Measurements from ENCODE around the gene GXYLT1.
"Not testable (repeated sequence)": the region's sequence is repeated elsewhere in the genome, so short reads cannot be mapped to it uniquely, and the experiment has no call there.

Gene GXYLT1

DNA sequence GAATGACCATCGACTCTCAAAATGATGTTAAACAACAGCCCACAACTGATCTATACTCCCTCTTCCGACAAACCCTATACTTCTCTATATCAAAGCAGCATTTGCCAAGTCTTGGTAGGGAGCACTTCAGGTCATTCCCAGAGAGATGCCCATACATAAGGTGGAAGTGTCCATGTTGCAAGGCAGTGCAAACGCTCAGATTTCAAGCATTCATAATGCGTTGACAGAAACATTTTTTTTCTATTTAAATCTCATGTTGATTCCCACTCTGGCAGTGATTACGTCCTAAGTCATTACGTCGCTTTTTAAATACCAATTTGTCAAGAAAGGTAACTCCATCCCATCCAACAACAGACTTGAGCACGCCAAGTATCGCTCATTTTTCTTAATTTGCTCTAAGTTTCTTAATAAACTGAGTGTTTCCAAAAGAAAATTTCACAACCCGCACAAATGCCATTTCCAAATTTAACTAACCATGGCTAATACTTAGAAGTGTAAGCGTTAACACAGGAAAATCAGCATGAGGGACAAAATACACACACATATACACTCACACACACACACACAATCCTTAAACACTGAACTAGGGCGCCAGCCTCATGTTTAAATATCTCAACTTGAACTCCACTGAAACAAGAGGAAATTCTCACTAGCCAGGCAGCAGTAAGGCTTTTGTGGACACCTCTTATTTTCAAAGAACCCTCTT, 1.1 kb downstream of the GXYLT1 start:
- DNase-seq = no peak

DNA sequence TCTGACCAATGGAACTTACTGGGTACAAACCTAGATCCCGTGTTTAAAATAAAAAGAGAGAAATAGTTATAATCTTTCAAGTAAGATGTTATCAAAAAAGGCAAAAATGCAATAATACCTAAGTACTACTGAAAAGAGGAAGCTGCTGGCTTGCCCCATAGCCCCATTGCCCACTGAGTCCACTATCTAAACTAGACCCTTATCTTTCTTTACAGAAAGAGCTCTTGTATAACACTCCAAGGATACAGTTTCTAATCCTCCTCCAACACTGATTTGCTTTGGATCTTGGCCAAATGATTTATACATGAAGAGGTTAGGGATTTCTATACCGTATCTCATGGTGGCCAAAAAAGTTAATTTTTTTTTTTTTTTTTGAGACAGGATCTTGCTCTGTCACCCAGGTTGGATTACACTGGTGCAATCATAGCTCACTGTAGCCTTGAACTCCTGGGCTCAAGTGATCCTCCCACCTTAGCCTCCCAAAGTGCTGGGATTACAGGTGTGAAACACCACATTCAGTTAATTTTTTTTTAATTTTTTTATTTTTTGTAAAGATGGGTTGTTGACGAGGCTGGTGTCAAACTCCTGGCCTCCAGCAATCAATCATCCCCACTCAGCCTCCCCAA, 2.6 kb downstream of the GXYLT1 start:
- DNase-seq = no peak

DNA sequence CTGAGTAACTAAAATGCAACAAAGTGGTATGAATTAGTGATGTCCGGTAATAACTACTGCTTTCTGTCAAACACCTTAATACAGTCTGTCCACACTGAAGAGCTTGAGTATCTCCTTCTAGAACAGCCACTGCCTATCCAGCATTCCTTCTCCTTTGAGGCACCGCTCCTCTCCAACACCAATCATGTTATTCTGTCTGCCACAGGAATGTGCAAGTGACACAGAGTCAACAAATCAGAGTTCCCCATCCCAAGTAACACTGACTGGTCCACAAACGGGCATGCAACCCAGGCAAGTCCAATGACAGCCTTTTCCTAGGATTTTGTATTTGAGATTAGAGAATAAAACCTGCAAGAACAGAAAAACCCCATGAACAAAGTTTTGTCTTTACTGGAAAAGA, 3.8 kb downstream of the GXYLT1 start:
- DNase-seq = no peak

DNA sequence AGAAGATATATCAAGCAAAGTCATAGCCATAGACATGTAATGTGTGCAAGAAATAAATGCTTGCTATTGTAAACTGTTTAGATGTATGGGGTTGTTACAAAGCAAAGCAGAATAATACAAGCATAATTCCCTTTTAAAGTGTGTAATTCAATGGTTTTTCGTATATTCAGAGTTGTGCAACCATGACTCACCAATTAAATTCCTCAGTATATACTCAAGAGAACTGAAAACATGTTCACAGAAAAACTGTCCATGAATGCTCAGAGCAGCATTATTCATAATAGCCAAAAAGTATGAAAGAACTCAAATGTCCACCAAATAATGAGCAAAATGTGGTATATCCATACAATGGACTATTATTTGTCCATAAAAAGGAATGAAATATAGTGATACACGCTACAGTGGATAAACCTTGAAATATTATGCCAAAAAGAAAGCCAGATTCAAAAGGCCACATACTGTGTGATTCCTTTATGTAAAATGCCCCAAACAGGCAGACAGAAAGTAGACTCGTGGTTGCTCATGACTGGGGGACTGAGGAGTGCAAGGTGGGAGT, 9.3 kb downstream of the GXYLT1 start:
- no peak for DNase-seq

DNA sequence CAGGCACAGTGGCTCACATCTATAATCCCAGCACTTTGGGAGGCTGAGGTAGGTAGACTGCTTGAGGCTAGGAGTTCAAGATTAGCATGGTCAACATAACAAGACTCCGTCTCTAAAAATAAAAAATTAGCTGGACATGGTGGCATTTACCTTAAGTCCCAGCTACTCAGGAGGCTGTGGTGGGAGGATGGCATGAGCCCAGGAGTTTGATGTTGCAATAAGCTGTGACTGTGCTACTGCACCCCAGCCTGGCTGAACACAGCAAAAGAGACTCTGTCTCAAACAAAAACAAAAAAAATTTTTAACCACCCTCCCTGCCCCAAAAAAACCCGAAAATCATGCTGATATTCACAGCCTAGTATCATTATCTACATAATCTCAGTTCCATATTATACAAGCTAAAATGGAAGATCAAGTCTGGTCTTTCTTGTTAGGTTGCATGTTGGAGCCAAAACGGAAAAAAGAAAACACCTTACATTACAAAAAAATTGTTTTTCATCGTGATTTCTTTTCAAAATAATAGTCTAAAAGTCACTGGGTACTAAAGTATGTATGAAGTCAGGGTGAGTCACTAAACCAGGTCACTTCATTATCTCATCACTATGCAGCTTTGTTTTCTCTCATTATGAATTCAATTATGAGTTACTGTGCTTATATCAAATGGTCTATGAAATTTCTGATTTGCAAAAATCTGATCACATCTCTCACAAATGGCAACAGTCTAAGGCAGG, 13.8 kb downstream of the GXYLT1 start:
- no peak for DNase-seq

DNA sequence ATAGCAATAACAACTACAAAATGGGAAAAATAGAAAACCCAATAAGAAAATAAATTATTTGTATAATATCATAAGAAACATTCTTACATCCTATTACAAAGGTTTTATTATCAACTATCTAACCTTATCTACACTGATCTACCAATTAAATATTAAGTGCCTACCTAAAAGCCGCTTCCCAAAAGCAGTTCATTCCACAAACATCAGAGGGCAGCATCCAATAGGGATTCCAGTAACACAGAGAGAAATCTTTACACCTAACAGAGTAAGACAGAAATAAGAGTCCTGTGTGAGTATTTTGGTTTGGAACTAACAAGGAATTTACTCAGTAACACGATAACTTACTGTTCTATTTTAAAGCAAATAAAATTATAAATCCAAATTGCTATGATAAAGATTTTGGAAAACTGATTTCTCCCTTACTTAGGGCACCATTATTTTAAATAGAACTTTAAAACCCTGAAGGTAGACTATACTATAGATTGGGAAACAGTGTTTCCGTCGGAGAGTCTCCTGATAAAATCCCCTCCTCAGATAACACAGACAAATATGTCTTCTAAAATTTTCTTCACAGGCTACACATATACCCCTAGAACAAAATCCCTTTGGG, 15.0 kb downstream of the GXYLT1 start:
- DNase-seq = no peak

DNA sequence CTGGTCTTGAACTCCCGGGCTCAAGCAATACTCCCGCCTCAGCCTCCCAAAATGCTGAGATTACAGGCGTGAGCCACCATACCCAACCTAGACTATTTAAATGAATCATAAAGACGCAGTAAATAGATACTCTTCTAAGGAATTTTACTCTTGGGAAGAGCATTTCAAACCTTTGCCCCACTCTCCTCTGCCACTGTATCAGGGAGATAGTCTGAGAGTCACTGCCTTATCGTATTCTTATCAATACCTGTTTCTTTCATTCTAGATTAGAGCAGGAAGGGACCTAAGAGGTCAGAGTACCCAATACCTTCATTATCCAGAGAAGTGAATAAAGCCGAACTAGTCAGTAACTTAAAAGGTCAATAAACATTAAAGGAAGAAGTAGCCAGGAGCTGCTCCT, 15.8 kb downstream of the GXYLT1 start:
- DNase-seq = no peak

DNA sequence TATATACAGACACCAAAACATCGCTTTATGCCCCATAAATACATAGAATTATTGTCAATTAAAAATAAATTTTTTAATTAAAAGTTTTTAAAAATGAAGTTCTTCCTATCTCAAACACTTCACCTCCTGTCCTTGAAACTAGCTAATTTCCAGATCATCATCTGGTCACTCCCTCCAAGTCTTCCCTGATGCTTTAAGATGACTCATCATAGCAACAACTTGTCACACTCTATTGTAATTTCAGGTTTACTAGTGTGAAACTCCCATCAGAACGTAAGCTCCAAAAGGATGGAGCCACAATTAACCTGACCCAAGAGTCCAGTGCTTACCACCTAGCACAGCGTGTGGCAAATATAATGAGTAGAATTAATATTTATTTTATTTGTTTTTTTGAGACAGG, 16.3 kb downstream of the GXYLT1 start:
- no peak for DNase-seq

DNA sequence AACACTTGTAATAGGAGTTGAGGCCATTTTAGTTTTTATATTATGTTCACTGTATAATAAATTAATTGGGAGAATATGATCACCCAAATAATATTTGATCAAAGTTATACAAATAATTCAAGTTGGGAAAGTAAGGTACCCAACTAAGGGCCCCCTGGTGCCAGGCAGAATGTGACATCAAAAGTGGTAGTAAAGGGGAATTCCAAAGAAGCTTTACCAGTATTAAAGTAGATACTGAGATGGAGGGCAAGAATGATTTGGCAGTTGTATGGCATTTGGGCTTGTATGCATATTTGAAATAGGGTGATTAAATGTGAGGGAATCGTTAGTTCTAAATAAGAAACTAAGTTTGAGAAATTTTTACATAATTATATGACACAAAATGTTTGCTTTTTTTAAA, 17.7 kb downstream of the GXYLT1 start:
- DNase-seq = no peak

DNA sequence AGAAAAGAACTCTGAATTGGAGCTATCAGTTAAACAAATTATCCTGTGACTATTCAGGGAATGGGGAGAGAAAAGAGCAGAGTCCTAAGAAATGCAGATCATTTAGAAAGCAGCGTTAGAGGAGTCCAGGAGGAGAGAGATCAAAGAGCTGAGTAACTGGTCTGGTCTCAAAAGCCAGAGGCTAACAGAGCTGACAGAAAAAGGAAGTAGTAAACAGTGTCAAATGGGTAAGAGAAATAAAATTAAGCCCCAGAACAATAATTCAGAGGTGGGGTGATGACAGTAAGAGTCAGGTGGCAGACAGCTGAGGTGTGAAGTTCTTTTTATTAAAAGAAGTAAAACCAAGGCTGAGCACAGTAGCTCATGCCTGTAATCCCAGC, 19.3 kb downstream of the GXYLT1 start:
- DNase-seq = no peak

DNA sequence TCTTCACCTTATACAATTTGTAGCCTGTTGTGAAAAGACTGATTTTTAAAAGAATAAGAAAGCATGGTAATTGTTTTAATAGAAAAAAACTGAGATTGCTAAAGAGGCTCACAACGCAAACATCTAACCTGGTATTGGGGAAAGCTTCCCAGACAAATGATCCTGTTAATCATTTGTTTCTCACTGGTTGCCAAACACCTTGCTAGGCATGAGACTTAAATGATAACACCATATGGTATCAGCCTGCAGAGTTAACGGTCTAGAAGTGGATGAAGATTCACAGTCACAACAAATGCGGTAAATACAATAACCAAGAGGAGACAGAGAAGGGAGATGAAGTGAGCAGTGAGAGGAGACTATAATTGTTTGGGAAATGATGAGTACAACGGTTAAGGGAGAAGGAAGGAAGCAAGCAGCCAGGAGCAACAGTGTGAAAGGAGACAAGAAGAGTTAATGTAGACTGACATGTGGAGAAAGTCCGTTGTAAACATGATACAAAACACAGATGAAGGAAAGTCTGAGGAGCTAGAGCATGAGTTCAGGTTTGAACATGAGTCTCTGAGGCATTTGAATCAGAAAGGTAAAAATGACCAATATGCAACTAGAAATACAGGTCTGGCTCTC, 19.8 kb downstream of the GXYLT1 start:
- no peak for DNase-seq

DNA sequence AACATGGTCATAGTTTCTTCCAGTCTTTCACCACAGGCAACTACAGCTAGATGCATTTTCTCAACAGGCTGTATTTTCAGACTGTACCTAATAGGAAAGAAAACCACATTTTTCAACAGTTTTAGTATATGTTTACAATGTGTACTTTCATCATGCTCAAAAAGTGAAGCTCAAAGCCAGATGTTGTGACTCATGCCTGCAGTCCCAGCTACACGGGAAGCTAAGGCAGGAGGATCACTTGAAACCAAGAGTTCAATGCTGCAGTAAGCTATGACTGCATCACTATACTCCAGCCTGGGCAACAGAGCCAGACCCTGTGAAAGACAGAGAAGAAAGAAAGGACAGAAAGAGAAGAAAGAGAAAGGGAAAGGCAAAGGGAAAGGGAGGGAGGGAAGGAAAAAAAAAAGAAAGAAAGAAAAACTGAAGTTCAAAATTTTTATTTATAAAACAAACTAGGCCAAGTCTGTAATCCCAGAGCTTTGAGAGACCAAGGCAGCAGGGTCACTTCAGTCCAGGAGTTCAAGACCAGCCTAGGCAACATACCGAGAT, 25.5 kb downstream of the GXYLT1 start:
- DNase-seq = no peak

DNA sequence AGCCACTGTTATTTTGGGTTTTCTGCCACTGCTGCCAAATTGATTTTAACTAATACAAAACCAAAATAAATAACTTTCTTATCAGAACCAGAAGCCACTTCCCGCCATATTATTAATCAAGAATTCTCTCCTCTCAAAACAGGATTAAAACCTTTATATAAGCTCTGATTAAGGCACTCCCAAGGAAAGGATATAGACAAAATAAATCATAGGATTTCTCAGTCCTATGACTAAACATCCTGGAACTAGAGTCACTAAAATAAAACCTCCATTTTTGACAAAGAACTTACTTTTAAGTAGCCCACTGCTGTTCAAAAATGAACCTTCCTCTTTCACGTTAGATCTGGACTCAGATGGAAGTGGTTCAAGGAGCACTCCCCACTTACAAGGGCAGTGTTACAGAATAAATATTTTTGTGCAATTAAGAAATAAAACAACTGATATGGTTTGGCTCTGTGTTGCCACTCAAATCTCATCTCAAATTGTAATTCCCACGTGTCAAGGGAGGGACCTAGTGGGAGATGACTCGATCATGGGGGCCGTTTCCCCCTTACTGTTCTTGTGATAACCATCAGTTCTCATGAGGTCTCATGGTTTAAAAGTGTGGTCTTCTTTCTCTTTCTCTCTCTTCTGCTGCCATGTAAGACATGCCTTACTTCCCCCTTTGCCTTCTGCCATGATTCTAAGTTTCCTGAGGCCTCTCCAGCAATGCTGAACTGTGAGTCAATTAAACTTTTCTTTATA, 26.4 kb downstream of the GXYLT1 start:
- DNase-seq = no peak

DNA sequence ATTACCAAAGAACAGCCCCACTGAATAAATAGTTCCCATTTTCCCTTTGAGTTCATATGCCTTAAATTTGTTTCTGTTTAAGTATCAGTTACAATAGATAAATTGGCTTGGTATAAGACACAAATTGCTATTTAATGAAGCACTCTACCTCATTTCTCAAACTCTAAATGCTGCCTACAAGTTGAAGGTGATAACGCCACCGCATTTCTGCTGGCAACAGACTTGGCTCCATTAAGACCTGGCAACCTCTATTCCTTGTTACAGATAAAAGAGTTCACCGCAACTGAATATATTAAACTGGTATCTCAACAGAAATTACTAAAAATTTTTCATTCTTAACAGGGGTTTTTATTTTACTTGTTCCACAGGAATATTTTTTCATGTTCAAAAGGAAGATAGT, 35.6 kb downstream of the GXYLT1 start:
- no peak for DNase-seq

DNA sequence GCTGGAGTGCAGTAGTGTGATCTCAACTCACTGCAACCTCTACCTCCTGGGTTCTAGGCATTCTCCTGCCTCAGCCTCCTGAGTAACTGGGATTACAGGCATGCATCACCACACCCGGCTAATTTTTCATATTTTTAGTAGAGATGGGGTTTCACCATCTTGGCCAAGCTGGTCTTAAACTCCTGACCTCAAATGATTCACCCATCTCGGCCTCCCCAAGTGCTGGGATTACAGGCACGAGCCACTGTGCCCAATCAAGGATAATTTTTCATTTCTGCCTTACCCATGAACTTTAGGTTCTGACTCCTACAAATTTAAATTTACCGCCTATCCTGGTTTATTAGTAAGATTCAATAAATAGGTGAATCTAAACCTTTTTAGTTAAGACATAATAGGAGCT, 37.9 kb downstream of the GXYLT1 start:
- not testable (repeated sequence) for DNase-seq

DNA sequence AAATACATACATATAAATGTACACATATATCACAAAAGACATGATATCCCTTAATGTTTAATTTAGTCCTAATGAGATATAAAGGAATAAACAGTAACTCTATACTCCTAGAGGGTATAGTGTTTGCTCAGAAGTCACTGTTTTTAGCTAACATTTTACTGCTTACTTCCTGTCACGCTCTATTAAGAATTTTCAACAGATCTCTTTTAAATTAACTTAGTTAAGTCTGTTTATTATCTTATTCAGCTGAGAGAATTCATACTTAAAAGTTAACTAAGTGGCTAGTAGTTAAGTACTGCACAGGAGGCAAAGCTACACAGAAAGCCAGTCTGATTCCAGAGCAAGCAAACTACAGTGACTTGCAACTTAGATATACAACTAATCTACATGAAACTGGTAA, 39.9 kb downstream of the GXYLT1 start:
- no peak for DNase-seq

DNA sequence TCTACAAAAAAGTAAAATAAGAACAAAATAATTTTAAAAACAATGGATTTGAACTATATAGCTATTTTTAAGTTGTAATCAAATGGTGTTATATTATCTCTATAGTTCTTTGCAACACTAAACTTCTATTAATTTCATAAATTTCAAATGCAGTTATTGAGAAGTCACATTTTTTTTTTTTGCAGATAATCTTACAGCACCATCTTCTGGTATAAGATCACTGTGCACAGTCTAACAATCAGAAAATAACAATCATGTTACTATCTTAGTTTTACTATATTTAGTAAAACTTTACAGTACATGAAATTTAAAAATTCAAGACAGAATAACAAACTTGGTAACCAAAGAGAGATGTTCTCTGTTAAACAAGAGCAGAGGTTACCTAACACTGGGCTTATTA, 40.6 kb downstream of the GXYLT1 start:
- DNase-seq = no peak

DNA sequence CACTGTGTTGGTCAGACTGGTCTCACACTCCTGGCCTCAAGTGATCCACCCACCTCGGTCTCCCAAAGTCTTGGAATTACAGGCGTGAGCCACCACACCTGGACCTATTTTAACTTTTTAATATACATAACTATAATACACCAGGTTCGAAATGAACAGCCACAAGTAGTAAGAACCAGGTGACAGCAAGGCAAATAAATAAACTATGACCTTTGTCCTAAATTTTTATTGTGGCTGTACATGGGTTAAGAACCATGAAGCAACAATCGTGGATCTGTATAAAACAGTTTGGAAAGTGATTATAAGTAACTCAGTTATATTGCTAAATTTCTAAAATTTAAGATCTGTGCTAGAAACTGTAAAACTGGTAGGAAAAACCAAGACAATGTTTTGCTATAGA, 41.5 kb downstream of the GXYLT1 start:
- no peak for DNase-seq

DNA sequence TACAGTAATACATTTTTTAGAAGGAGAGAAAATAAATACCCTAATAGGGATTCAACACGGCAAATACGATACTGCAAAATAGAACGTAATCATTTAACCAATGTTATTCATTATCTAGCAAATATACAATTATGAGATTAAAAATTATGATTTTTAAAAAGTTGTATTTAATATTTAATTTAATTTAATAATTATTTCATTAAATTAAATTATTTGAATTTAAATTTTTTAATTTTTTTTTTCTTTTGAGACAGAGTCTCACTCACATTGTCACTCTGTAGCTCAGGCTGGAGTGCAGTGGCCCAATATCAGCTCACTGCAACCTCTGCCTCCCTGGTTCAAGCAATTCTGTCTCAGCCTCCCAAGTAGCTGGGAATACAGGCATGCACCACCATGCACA, 42.0 kb downstream of the GXYLT1 start:
- DNase-seq = no peak

DNA sequence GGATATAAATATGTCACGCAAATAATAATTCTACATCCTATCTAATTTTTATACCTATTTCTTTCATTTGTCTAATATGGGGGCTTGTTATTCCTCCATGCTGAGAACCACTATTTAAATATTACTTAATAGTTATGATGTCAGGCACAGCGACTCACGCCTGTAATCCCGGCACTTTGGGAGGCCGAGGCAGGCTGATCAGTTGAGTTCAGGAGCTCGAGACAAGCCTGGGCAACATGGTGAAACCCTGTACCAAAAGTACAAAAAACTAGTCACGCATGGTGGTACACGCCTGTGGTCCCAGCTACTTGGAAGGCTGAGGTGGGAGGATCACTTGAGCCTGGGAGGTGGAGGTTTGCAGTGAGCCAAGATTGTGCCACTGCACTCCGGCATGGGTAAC, 45.2 kb downstream of the GXYLT1 start:
- DNase-seq = no peak

DNA sequence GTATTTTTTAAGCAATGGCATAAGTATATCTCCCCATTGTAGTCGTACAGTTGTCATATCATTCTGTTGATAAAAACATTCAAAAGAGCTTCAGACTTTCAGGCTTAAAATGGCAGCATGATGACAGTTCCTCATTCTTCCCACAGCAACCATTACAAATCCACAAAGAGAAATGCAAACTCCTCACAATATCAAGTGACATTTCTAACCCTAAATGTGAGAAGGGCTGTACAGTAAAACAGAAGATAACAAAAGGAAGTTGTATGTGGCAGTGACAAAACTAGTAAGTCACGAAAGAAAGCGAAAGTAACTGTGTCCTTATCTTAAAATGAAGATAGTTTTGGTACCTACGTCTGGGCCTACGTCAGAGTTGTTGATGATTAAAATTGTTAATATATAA, 46.7 kb downstream of the GXYLT1 start:
- DNase-seq = no peak

DNA sequence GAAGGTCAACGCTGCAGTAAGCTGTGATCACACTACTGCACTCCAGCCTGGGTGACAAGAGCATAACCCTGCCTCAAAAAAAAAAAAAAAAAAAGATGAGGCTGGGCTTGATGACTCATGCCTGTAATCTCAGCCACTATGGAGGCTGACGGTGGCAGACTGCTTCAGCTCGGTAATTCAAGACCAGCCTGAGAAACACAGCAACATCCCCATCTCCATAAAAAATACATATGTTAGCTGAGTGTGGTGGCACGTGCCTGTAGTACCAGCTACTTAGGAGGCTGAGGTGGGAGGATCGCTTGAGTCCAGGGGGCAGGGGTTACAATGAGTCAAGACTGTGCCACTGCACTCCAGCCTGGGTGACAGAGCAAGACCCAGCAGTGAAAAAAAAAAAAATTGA, 50.4 kb downstream of the GXYLT1 start:
- no peak for DNase-seq

Measured in NK-92 treated with Interleukin-12 subunit alpha and Interleukin-12 subunit beta, amount 100 ng/mL, for 24 hours (cell line).